Endometrial microvascular endothelial cells (primary cell): ENCODE measurements around the gene RIMS1. TPM values are rescaled to one million over a fixed set of nuclear protein-coding genes. Genes with fewer than 3 reads are reported as not detected.

Experiments
- in situ Hi-C: cut with HindIII; loops from 2 replicates; pipeline ENCODE4 v1.10.0; 2017; ENCODE audit warnings: low sequenced_read_pairs, low pct_unique_long_range_greater_than_20kb; ENCODE audit errors: inconsistent ontology term
- total RNA-seq: library from RNA; depleted of rRNA; stranded (reverse); fragments of >200 nt; gene quantifications from one replicate; pipeline ENCODE4 v1.2.3, GENCODE V29; 2015; ENCODE audit errors: inconsistent ontology term

The RIMS1 gene
- total RNA-seq, 1 donor from 2014 or later = not detected

DNA sequence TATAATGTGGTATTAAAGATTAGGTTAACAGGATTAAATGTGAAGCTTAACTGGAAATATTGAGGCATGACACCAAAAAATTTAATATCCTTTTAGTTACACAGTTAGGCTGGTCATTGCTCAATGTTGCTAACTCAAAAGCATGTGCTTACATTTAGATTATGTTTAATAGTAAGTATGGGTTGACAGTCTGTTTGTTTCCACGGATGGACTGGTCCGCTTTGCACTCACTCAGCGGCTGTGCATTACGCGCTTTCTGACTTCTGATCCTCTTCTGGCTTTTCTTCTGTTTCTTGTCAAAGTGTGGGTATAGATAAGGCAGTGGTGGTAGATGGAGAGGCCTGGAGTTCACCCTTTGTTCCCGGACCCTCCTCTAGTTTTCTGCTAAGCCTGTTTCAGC is 174.9 kb downstream of the RIMS1 start:
- in situ Hi-C loops = no loop called here

DNA sequence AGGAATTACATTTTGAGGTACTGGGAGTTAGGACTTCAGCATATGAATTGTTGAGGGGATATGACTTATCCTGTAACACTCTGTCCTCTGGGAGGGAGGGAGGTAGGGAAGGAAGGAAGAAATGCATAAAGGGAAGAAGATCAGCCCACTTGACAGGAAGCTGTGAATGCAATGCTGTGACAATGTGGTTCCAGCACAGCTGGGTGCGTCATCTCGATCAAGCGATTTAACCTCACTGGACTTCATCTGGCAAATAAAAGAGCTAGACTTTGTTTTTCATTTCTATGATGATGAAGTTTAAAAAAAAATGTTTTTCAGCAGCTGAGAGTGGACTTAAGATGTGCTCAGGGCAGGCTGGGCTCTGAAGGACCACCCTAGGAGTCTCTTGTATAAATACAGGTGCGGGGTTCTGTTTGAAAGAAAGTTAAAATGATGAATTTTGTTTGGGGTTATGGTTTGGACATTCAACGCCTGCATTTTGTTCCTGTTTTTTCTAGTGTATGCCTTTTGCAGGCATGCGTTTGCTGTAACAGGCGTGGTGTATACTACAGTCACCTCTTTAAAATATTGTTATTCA is 178.1 kb downstream of the RIMS1 start:
- in situ Hi-C loops = no loop called here

DNA sequence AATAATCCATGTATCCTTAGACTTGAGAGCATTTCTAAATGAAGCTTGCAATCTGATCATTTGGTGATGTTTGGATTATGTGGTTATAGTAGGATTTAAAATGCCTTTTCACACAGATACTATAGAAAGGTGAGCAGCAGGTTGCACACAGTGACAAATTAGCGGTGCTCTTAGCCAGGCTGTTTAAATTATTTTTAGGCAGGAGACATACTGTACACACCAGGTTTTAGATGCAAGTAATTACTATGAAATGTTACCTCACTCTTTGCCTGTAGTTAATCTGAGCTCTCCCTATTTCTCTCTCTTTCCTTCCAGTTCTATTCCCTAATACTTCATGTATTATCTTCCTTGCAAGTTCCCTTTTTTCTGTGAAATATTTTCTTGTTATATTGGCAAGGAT is 191.7 kb downstream of the RIMS1 start:
- in situ Hi-C loops = no loop called here

DNA sequence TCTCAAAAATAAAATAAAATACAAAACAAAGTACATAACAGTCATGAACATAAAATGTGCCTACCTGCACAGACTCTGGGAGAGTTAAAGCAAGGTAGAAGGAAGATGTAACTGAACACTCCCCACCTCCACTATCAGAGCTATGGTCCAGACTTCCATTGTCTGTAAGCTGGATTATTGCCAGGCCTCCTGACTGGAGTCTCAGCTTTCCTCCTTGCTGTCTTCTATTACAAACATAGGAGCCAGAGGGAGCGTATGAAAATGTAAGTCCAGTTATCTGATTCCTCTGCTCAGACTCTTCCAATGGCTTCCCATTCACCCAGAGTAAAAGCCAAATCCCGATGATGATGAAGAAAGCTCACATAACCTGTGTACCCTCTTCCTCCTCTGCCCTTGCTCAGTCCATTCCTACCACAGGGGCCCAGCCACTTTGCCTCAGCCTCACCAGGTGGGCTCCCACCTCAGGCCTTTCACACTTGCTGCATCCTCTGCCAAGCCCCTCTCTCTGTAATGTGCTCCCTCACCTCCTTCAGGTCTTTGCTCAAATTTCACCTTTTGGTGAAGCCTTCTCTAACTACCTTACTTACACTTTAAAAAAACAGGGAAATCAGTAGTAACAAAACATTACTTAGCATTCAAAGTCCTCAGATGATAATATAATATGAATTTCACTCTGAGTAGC is 194.1 kb downstream of the RIMS1 start:
- in situ Hi-C loops = no loop called here

DNA sequence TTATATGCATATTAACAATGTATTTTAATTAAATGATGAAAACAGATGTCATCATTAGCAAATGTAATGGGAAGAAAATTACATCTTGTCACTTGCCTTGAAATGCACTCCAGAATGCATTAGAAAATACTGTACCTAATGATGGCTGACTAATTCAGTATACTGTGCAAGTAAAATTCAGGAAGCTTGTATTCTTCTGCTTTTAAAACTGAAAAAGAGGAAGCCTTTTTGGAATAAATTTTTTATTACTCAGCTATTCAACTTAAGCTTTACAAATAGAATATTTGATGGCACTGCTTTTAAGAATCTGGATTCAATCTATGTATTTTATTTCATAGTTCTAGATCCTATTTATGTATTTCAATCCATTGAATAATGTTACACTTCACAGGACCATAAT is 195.5 kb downstream of the RIMS1 start:
- in situ Hi-C loops = no loop called here

DNA sequence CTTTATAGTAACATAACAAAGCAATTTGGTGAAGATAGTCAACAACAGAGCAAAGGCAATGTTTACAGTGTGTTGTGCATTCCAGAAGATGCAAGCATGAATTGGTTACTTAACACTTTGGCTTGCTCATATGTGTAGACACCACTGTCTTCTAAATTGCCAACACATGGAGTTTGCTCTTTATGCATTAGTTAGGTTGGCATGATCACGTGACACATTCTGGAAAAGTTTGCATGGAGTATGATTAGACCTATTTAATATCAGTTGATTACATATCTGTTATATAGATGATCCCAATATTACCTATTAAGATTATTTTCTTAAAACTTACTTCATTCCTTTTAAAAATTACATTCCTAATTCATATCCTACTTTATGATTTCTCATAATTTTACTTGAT is 197.6 kb downstream of the RIMS1 start:
- in situ Hi-C loops = no loop called here

DNA sequence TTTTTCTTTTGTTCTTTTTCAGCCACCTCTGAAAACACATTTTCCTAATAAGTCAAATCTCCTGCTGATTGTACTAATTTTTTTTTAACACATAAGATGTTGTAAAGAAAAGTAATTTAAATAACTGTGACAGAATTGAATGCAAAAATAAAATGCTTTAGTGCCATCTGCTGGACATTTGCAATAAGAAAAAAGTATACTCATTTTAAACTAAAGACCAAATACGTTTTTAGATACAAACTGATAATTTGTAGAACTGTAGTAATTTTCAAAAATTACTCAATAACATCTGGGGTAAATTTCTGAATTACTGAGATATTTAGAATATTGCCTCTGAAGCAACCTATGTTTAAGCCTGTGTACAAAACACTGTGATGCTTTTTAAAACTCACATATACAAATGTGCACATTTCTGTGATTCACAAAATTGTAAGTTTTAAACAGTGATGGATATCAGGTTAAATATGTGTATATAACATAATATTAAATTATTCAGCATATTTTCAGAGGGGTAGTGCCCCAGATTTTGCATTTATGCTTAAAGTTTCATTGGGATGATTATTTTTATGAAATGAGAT is 198.7 kb downstream of the RIMS1 start:
- in situ Hi-C loops = no loop called here

DNA sequence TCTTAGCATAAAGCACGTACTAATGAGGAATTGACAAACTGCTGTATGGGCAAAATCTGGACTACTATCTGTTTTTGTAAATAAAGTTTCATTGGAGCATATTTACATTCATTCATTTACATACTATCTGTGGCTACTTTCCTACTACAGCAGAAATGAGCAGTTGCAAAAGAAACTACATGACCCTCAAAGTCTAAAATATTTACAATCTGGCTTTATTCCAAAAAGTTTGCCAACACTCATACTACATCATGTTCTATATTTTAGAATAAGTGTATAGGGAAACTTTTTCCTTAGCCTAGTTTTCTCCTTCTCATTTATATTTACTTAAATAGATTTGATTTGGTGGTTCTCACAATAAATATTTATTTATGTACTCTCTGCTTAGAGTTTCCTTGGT is 208.2 kb downstream of the RIMS1 start:
- in situ Hi-C loops = no loop called here

DNA sequence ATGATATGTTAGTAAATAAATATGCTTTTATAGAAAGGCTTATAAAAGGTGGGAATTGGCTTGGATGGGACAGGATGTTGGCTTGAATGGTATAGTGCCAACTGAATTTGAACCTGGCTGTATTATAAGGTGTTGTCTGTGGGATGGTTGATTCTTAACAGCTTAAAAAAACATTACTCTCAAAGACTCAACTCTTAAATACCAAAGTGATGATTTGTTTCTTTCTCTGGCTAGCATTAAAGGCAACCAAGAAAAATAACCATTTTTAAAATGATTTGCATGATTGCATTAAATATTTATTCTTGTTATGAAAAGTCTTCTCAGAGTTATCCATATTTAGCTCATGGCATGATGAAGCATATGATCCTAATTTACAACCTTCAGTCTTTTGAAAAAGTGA is 216.2 kb downstream of the RIMS1 start:
- in situ Hi-C loops = no loop called here

DNA sequence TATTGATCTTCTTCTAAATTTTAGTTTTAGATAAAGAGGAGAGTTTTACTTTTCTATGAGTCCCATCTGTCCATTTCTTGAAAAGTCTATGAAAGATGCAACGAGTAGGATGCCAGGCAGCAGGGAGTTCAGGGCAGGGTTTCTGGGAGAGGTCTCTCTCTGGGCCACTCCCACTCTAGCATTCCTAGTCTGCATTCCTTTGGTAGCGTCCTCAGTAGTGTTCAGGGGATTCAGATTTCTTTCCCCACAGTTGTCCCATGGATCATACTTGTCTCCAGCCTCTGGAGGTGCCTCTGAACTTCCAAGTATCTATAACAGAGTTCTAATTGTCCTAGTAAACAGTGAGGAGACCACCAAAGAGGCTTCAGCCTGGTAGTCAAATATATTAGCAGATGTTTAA is 225.3 kb downstream of the RIMS1 start:
- in situ Hi-C loops = no loop called here

DNA sequence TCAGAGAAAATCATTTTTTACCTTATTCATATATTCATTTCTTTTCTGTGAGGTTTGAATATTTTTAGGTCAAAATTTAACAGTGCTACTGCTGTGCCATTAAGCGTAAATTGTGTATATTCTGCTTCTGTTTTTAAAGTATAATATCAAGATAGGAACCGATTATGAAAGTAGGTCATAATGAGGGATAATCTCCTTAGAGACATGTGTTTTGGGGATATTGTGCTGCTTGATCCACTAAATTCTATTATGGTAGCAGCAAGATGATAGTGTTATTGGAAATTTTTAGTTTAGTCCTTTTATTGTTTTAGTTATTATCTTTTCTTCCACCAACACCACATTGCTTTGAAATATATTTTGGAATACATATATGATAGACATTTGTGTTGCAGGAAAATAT is 244.0 kb downstream of the RIMS1 start:
- in situ Hi-C loops = no loop called here

DNA sequence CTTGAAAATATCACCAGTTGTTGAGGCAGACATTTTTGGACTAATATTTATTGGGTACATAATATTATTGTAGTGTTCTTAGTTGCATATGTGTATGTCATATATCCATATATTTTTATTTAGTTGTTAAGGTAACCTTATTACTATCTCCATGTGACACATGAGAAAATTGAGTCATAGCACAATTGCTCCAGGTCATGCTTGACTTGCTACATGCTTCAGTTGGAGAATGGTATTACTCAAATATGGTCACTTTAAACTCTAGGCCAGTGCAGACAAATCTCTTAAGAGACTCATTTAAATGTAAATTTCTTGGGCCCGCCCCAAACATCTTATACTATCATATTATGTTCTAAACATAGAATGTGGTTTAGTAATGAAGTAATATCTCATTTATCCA is 246.1 kb downstream of the RIMS1 start:
- in situ Hi-C loops = no loop called here

DNA sequence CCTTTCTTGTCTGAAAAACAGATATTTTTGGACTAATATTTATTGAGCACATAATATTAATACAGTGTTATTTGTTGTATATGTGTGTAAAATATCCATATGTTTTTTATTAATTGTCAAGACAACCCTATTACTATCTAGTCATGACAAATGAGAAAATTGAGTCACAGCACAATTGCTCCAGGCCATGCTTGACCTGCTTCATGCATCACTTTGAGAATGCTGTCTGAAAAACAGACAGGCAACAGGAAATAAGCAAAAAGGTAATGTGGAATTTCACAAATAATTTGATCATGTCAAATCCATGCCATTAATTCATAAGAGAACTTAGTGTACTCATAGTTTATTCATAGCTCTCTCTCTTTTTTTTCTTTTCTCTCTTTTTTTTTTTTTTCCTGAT is 246.5 kb downstream of the RIMS1 start:
- in situ Hi-C loops = no loop called here

DNA sequence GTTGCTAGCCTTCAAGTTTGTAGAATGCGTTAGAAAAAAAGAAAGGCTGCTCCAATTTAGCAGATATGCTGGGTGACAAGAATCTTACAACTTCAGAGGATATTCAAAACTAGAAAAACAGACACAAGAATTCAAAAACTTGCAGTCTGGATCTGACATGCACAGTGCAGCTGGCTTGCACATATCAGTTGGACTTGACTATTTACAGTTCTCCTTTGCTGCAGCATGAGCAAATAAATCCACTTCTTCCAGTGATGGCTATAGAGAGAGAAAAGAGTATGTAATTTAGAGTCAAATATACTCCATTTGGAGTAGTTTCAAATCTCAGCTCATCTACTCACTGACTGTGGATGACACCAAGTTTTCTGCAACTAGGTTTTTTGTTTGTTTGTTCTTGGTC is 247.0 kb downstream of the RIMS1 start:
- in situ Hi-C loops = no loop called here

DNA sequence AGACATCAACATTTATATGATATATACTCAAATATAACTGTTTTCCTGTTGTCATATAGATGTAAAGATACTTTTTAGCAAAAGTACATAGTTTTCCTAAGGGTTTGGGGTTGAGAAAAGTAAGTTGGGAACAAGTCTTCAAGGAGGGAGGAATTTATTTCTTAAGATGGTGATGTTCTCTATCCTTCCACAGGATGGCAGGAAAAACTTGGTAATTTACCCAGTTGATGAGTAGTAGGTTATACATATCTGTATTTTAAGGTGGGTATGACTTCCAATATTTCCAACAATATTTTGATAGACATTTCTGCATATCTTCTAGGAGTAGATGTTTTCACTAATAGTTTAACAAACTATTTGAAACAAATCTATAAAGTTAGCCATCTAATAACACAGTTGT is 254.4 kb downstream of the RIMS1 start:
- in situ Hi-C loops = no loop called here

DNA sequence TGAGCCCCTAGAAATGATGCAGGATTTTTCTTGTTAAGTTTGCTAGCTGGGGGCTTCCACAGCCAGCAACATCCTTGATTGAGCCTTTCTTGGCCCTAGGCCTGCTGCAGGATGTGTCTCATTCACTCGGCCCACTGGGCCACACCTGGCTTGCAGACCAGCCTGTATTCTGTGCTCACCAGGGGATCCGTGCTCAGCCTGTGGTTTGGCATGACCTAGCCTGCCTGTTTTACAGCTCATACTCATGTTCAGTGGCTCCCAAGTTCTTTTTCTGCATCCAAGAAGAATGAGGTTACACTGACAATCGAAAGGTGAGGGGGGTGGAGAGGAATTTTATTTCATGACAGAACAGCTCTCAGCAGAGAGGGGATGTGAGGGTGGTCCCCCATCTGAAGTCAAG is 263.4 kb downstream of the RIMS1 start:
- in situ Hi-C loops = no loop called here

DNA sequence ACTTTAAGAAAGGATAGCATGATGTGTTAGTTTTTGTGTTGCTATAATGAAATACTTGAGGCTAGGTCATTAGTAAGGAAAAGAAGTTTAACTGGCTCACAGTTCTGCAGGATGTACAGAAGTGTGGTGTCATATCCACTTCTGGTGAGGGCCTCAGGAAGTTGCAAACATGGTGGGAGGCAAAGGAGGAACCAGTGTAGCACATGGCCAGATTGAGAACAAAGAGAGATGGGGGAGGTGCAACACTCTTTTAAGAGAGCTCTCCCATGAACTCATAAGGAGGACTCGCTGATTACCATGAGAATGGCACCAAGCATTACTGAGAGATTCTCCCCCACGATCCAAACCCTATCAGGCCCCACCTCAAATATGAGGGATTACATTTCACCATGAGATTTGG is 265.4 kb downstream of the RIMS1 start:
- in situ Hi-C loops = no loop called here

DNA sequence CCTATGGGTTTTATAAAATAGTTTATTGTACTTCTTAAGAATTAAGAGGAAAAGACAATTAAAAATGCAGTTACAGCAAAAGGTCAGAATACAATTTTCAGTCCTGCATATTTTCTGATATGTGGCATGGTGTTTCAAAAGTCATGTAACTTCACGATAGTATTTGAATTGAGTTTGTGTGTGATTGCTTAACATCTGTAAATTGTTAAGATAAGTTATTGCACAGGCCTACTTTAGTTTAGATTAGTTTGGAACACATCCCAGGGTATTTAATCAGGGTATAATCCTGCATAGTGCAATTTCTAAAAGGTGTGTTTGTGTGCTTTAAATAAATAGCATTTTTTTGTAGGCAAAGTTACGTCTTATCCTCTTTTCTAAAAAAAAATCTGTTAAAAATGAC is 289.6 kb downstream of the RIMS1 start:
- in situ Hi-C loops = no loop called here

DNA sequence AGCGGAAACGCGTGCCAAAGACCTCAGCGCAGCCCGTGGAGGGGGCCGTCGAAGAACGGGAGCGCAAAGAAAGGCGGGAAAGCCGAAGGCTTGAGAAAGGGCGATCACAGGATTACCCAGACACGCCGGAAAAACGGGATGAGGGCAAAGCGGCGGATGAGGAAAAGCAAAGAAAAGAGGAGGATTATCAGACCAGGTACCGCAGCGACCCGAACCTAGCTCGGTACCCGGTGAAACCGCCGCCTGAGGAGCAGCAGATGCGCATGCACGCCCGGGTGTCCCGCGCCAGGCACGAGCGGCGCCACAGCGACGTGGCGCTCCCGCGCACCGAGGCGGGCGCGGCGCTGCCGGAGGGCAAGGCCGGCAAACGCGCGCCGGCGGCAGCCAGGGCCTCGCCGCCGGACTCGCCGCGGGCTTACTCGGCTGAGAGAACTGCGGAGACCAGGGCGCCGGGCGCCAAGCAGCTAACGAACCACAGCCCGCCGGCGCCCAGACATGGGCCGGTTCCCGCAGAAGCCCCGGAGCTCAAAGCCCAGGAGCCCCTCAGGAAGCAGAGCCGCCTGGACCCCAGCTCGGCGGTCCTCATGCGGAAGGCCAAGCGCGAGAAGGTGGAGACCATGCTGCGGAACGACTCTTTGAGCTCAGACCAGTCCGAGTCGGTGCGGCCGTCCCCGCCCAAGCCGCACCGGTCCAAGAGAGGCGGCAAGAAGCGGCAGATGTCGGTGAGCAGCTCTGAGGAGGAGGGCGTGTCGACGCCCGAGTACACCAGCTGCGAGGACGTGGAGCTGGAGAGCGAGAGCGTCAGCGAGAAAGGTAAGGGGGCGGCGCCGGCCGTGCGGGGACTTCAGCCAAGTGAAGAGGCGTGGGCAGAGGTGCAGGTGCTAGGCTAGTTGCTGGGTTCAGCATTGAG is 296.2 kb downstream of the RIMS1 start:
- in situ Hi-C loops = no loop called here

DNA sequence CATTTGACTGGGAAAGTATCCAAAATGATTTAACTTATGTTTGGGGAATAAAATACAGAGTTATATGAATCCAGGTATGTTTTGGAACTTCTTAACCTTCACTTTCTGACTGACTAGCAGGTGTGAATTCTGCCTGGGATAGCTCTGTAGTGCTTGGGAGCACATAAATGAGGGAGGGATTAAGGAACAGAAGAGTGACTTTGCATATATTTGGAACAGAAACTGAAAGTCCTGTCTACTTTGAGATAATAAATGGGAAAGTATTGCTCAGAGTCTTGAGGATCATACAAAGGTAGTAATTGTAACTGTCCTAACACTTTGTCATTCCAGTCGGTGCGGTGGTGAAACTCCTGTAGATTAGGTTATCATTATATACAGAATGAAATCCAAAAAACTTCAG is 317.6 kb downstream of the RIMS1 start:
- in situ Hi-C loops = no loop called here
